KMS-11 (cell line): ENCODE measurements around the gene PSRC1.

ENCODE experiments used
- H2AFZ ChIP-seq: fragments of 200-600 bp; sonication (generic); 2 replicates; pipeline ENCODE4 v1.6.1; 2016; ENCODE audit warnings: antibody characterized with exemption, mixed run types, low read depth
- H3K27ac ChIP-seq: fragments of 200-600 bp; sonication (generic); 2 replicates; pipeline ENCODE4 v1.6.1; 2016; ENCODE audit warnings: mild to moderate bottlenecking, mixed run types
- H3K27me3 ChIP-seq: fragments of 200-600 bp; sonication (generic); 2 replicates; pipeline ENCODE4 v1.6.1; 2017; ENCODE audit warnings: mild to moderate bottlenecking, low read depth, mixed run types, moderate library complexity; ENCODE audit not compliant: insufficient read depth
- H3K36me3 ChIP-seq: fragments of 200-600 bp; sonication (generic); 2 replicates; pipeline ENCODE4 v1.6.1; 2017; ENCODE audit warnings: mild to moderate bottlenecking, mixed run types; ENCODE audit not compliant: insufficient read depth
- H3K4me1 ChIP-seq: fragments of 200-600 bp; sonication (generic); 2 replicates; pipeline ENCODE4 v1.6.1; 2016; ENCODE audit warnings: mild to moderate bottlenecking, low read depth, mixed run types; ENCODE audit not compliant: poor library complexity, severe bottlenecking
- H3K4me2 ChIP-seq: fragments of 200-600 bp; sonication (generic); 2 replicates; pipeline ENCODE4 v1.7.0; 2016; ENCODE audit warnings: mild to moderate bottlenecking, mixed run types
- H3K4me3 ChIP-seq: fragments of 200-600 bp; sonication (generic); IDR thresholded peaks from 2 replicates; pipeline ENCODE4 v1.6.1; 2017; ENCODE audit warnings: low read depth, low read length, mixed read lengths; ENCODE audit not compliant: insufficient read depth
- H3K79me2 ChIP-seq: fragments of 200-600 bp; sonication (generic); 2 replicates; pipeline ENCODE4 v1.6.1; 2016; ENCODE audit warnings: low read depth, mixed run types; ENCODE audit not compliant: insufficient read depth
- H3K9ac ChIP-seq: fragments of 200-600 bp; sonication (generic); 2 replicates; pipeline ENCODE4 v1.6.1; 2016; ENCODE audit warnings: mild to moderate bottlenecking, mixed run types
- H4K20me1 ChIP-seq: fragments of 200-600 bp; sonication (generic); 2 replicates; pipeline ENCODE4 v1.6.1; 2016; ENCODE audit warnings: mild to moderate bottlenecking, mixed run types; ENCODE audit not compliant: insufficient read depth
- TF ChIP-seq, protein P1 (sequence below): fragments of 200-600 bp; sonication (generic); conservative IDR thresholded peaks from 2 replicates; pipeline ENCODE4 v1.6.1; 2017; ENCODE audit warnings: low read depth, mild to moderate bottlenecking, antibody characterized with exemption, low read length, moderate library complexity, mixed read lengths

PSRC1 gene

DNA sequence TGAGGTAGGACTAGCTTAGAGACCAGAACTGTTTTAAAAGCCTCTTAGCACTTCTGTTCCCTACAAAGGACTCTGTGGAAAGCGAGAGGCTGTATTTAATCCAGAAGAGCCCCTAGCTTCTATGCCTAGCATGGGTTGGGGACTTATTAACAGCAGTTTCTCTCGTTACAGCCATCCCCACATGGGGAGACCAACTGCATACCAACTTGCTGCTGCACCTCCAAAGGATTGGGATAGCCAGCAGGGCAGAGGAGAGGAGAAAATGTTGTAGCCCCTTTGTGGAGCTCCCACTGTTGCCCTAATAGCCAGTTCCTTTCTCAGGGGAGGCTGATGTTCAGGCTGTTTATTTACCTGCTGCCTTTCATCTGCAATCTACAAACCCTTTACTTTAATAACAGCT lies 44.6 kb downstream of the PSRC1 start:
- Histone ChIP-seq H3K27ac (no peak overlapping the region), H3K9ac (no peak overlapping the region), H3K4me2 (no peak overlapping the region), H3K27me3 (no peaks in the 10 kb centered on the region), H4K20me1 (no peaks in the 10 kb centered on the region), H3K4me3 (no peak overlapping the region), H3K36me3 (peaks cover 24% of the 10 kb centered on the region; the same call in 1 of the 2 replicates), H3K79me2 (no peaks in the 10 kb centered on the region), H3K4me1 (no peaks in the 10 kb centered on the region), H2AFZ (no peak overlapping the region)
- TF ChIP-seq, protein P1, sequence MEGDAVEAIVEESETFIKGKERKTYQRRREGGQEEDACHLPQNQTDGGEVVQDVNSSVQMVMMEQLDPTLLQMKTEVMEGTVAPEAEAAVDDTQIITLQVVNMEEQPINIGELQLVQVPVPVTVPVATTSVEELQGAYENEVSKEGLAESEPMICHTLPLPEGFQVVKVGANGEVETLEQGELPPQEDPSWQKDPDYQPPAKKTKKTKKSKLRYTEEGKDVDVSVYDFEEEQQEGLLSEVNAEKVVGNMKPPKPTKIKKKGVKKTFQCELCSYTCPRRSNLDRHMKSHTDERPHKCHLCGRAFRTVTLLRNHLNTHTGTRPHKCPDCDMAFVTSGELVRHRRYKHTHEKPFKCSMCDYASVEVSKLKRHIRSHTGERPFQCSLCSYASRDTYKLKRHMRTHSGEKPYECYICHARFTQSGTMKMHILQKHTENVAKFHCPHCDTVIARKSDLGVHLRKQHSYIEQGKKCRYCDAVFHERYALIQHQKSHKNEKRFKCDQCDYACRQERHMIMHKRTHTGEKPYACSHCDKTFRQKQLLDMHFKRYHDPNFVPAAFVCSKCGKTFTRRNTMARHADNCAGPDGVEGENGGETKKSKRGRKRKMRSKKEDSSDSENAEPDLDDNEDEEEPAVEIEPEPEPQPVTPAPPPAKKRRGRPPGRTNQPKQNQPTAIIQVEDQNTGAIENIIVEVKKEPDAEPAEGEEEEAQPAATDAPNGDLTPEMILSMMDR: no peak

DNA sequence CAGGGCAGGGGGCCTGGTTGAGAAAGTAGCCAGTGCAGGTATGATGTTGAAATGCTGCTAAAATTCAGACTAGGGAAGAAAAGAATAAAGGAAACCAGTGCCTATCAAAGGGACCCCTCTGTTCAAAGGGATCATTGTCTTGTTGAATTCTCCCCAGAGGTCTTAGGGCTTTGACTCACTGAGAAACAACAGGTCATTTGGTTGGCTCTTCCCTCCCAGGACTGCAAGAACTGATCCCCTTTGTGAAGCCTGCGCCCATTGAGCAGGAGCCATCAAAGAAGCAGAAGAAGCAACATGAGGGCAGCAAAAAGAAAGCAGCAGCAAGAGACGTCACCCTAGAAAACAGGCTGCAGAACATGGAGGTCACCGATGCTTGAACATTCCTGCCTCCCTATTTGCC lies 45.4 kb downstream of the PSRC1 start:
- Histone ChIP-seq H3K9ac (no peak overlapping the region), H4K20me1 (no peaks in the 10 kb centered on the region), H3K27me3 (no peaks in the 10 kb centered on the region), H3K27ac (no peak overlapping the region), H3K36me3 (peaks cover 24% of the 10 kb centered on the region; the same call in 1 of the 2 replicates), H3K4me1 (no peaks in the 10 kb centered on the region), H3K4me2 (no peak overlapping the region), H2AFZ (no peak overlapping the region), H3K4me3 (no peak overlapping the region), H3K79me2 (no peaks in the 10 kb centered on the region)
- TF ChIP-seq, protein P1: no peak

DNA sequence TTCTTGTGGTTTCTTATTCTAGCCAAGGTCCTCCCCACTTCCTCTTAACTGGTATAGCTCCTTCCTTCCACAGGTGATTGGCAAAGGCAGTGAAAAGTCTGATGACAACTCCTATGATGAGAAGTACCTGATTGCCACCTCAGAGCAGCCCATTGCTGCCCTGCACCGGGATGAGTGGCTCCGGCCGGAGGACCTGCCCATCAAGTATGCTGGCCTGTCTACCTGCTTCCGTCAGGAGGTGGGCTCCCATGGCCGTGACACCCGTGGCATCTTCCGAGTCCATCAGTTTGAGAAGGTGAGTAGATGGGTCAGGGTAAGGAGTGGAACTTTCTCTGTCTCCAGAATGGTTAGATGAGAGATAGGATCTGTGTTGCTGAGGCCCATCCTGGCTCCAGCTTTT lies 47.8 kb downstream of the PSRC1 start:
- H3K27ac ChIP-seq: no peak overlapping the region
- TF ChIP-seq, protein P1: no peak
- no peak overlapping the region for H3K9ac ChIP-seq
- no peak overlapping the region for H2AFZ ChIP-seq
- no peaks in the 10 kb centered on the region for H3K27me3 ChIP-seq
- H4K20me1 ChIP-seq: no peaks in the 10 kb centered on the region
- H3K4me3 ChIP-seq: no peak overlapping the region
- H3K4me2 ChIP-seq: no peak overlapping the region
- H3K4me1 ChIP-seq: no peaks in the 10 kb centered on the region
- no peaks in the 10 kb centered on the region for H3K79me2 ChIP-seq
- H3K36me3 ChIP-seq: peaks cover 30% of the 10 kb centered on the region; the same call in 1 of the 2 replicates

DNA sequence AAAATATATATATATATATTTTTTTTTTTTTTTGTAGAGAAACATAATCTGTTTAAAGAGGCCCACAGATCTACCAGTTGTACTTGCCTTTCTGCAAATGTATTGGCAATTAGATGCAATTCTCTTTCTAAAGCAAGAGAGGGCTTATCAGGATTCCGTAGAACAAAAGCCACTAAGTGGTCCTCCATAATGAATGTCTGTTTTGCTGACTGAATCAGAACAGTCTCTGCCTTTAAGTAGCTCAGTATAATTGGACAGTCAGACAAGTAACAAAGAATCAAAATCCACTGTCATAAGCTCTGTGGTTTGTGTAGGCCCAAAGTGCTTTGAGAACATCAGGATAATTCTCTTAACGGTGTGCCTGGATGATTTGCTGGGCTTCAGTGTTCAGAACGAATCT lies 51.9 kb downstream of the PSRC1 start:
- Histone ChIP-seq H4K20me1 (no peaks in the 10 kb centered on the region), H3K4me2 (no peak overlapping the region), H3K79me2 (peaks cover 13% of the 10 kb centered on the region; the same call in 1 of the 2 replicates), H3K9ac (no peak overlapping the region), H3K4me1 (no peaks in the 10 kb centered on the region), H3K27me3 (no peaks in the 10 kb centered on the region), H3K36me3 (peaks cover 31% of the 10 kb centered on the region; the same call in 1 of the 2 replicates), H2AFZ (no peak overlapping the region), H3K27ac (no peak overlapping the region), H3K4me3 (no peak overlapping the region)
- TF ChIP-seq, protein P1: no peak
